Kidney tubule cell (primary cell): Measurements from ENCODE around the gene PARD3.
A peak's percentile ranks its signal among the peaks of the same experiment; 100 is the strongest.
"Not testable (repeated sequence)": the region's sequence is repeated elsewhere in the genome, so short reads cannot be mapped to it uniquely, and the experiment has no call there.

Source experiments
- DNase-seq: peaks from one replicate; pipeline ENCODE4 v3.0.0-alpha.2; 2018; ENCODE audit warnings: low spot score

Gene PARD3

DNA sequence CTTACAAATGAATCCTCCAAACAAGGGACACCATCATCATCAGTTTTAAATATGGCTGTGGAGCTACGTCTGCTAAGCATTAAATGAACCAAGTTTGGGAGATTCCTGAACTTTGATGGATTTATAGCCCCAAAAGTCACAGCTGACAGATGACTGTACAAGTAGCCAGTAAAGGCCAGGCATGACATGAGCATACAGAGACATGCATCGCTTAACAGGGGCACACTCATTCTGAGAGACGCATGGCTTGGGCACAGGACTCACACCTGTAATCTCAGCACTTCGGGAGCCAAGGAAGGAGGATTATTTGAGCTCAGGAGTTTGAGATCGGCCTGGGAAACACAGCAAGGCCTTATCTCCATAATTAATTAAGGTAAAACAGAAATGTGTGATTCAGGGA lies 166.2 kb downstream of the PARD3 start:
- peak; percentile 49 for DNase-seq

DNA sequence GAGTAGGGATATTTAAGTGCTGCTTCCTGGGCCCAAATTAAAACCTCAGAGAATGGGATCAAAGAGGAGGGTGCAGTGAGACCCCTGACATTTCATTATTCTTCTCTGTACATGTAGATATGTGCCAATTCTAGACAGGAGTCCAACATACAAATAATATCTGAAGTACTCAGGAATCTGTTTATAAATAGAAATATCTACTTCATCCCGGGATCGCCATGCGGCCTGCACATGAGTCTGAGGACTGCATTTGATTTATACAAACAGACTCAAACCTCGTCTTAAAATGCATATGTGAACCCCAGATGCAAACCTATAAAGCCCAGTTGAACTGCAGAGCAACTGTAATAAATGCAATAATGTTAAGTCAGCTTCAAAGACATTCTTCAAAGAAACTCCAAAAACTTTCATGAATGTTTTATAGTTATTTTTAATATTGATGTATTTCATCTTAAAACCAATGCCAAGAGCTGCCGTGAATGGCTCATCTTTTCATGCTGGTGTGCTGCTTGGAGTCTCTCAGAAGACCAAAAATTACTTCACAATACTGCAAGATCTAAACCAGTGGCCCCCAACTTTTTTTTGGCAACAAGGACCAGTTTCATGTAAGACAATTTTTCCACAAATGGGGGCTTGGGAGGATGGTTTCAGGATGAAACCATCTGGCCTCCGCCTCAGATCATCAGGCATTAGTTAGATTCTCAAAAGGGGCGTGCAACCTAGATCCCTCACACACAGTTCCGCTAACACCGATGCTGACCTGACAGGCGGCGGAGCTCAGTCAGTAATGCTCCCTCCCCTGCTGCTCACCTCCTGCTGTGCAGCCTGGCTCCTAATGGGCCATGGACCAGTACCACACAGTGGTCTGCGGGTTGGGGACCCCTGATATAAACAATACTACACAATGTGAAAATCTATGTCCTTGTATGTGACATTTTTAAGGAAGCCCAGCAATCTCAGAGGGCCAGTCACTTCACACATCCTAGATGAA lies 166.9 kb downstream of the PARD3 start:
- DNase-seq, result no peak

DNA sequence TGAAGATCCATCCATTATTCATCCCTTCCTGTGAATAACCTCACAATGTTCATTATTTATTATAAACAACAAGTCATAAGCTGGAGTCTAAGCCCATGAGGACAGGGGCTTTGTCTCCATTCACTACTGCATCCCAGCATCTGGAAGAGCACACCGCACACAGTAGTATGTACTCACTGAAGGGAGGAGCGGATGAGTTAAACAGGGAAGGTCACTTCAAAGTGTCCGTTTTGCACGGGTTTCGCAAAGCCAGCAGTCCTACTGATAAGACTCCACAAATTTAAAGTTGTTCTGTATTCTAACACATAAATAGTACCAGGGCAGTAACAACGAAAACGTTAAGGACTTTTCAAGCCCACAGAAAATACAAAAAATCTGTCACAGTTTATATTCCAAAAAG lies 167.9 kb downstream of the PARD3 start:
- DNase-seq, result no peak

DNA sequence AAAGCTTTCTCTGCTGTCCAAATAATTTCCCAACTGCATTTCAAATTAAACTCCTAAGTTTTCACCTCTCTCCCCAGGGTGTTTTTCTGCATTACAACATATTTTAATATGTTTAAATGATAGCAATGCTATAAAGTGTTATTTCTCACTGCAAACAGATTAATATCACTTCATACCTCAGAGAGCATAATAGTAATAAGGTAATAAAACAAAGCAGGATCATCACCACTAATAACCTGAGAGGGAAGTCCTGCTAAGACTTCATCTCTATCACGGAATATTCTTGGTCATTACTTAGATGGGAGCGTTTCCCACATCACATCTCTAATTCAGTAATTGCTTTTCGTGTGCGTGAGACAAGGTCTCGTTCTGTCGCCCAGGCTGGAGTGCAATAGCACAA lies 168.8 kb downstream of the PARD3 start:
- no peak for DNase-seq

DNA sequence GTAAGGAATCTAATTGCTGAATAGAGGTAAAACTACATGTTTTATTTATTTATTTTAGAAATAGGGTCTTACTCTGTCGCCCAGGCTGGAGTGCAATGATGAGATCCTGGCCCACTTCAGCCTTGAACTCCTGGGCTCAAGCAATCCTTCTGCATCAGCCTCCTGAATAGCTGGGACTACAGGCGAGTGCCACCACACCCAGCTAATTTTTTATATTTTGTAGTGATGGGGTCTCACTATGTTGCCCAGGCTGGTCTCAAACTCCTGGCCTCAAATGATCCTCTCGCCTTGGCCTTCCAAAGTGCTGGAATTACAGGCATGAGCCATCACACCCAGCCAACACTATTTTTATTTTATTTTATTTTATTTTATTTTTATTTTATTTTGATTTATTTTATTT lies 170.3 kb downstream of the PARD3 start:
- DNase-seq, result not testable (repeated sequence)

DNA sequence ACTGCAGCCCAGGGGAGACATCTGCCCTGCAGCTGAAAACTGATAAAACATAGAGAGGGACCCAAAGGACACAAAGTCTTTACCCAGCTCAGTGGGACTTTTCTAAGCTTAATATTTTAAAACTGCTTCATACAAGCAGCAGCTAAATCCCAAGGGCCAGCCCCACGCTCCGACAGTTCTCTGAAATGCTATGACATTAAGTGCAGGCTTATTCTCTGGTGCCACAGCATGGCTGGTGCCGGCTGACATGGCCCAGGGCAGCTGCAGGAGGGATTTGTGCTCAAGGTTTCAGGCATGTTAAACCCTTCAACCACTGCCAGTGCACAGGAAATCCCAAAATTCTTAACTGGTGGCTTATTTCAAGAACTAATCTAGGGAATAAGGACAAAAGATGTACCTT lies 170.9 kb downstream of the PARD3 start:
- DNase-seq, result no peak

DNA sequence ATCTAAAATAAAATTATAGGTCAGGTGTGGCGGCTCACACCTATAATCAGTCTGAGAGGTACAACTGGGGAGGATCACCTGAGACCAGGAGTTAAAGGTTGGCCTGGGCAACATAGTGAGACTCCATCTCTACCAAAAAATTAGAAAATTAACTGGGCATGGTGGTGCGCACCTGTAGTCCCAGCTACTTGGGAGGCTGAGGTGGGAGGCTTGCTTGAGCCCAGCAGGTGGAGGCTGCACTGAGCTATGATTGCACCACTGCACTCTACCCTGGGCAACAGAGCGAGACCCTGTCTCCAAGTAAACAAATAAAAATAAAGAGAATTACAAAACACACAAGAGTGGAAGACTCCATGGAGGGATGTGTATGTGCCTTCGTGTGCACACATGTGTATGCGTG lies 171.5 kb downstream of the PARD3 start:
- no peak for DNase-seq

DNA sequence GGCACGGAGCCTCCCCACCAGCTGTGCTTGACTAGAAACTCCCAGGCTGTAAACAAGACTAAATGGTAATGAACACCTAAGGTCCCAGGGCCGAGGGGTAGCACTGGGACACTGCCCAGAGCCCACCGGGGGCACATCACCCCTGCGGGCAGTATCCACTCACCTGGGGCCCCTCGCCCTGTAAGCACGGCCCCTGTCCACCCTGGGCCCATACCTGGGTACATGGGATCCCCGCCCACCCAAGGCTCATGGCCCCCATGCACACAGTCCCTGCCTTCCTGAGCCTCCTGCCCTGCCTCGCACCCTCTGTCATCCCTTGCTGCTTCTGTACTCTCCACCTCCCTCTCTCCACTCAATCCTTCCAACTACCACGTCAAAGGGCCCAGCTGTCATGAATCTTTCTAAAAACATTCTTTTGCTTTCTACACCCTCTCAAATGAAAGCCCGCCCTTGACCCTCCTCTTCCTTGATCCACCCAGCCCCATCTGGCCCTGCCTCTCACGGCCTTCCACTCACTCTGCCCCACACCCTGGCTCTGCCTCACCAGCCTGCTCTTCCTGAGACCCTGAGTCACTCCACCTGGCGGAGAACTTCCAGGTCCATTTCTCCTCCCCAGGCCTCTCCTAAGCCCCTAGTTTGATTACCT lies 173.1 kb downstream of the PARD3 start:
- peak; percentile 42 for DNase-seq

DNA sequence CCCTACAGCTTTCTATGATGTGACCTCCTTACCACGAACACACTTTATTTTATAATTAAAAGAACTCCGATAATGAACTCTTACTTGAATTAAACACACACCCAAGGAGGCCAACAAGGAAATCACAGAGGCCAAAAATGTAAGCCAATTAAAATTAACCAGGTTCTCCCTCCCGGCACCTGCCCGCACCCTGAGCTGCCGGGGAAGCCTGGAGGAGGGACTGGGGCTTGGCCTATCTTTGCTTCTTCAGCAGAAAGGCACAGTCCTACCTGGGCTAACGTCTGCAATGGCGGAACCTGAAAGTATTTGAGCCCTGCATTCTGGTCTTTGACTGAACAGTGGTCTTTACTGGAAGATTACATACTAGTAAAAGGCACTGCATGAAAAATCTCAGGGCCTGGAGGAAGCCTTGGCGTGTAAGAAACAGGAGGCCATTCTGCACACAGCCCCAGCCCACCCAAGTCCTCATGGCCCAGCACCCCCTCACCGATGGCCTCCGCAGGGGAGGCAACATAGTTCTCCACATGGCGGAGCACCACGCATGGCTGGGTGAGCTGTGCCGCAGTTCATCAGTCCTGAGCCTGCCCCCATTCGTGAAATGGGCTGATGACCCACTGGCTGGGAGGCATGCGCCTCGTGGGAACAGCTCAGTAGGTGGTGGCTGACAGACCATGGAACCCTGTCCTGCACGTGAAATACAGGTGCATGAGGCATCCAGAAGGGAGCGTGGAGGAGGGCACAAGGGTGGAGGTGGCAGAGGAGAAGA lies 173.8 kb downstream of the PARD3 start:
- peak; percentile 85 for DNase-seq

DNA sequence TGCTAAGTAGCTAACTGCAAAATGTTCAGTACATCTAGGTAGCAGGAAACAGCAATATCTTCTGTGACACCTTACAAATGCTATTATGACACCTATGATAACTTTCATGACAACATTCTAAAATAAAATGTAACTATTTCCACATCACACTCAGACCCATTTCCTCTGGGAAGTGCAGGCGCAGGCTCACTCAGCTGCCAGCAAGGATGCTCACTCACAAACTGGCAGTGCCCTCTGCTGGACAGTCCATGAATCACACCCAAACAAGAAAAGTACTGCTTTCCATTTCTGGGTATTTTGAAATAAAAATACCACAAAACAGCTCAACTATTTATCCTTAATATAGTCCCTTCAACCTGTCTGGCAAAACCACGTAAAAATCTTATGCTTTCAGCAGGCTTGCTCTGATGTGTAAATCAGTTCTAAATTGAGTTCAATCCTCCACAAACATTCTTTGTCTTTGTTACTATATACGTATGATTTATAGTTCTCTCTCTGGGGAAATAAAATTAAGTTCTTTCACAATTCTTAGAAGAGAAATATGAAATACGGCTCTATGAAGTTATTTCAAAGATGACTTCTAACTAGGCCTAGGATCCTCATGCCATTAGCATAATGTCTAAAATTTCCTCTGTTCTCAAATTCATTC lies 176.6 kb downstream of the PARD3 start:
- DNase-seq, result peak; percentile 80

DNA sequence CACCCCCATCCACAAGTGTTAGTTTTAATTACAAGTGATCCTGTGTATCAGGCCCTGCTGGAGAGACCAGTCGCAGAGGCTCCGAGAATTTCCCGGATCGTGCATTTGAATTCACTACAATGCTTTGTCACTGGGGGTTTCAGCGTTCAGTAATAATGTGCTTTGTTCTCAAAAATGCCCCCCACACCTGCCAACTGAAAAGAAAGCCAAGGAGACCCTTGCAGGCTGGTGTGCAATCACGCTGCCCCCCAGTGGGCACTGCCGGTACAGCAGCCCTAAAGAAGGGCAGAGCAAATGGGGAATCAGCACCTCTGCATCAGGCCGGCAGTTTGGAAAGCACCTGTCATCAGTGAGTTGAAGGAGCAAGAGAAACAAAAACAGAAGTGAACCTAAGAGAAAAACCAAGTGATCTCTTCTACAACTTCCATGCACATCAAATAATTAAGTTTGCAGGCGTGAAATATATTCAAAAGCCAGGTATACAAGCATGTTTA lies 177.6 kb downstream of the PARD3 start:
- DNase-seq, result peak; percentile 56

DNA sequence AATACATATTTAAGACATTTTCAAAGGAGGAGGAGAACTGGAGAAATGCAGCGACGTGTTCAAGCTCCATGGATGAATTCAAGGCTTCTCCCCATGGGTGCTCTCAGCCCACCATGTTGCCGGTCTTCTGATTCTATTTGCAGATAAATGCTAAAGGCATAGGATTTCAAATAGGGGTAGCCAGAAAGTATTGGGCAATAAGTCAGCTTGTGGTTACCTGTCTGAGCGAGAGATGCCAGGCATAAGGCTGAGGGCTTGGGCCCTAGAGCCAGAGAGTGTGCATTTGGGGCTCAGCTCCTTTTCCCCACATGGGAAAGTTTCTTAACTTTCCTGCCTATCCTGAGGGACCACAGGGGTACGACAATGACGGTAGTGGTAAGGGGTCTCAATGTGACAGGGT lies 180.0 kb downstream of the PARD3 start:
- DNase-seq, result no peak

DNA sequence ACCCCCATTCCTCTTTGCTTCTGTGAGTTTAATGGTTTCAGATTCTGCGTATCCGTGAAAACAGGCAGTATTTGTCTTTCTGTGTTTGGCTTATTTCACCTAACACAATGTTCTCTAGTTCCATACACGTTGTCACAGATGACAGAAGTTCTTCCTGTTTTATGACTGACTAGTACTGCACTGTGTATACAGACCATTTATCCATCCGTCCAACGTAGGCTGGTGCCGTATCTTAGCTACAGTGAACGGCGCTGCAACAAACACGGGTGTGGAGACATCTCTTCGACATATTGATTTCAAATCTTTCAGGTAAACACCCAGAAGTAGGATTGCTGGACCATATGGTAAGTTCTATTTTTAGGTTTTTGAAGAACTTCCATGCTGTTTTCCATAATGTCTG lies 181.7 kb downstream of the PARD3 start:
- DNase-seq, result no peak

DNA sequence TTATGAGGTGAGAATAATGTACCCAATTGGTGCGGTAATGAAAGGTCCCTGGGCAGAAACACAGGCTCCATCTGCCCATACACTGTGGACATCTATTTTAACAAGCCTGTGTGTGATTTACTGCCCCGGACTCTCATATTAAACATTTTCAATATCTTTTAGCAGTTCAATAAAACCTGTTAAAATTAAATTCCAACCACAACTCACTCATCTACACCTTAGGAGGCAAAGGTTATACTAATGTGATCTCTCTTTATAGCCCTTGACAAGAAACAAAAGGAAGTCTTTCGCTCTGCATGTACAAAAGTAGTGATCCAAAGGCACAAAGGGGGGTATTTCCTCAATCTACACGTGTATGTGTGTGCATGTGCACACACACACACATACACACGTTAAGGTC lies 186.0 kb downstream of the PARD3 start:
- no peak for DNase-seq

DNA sequence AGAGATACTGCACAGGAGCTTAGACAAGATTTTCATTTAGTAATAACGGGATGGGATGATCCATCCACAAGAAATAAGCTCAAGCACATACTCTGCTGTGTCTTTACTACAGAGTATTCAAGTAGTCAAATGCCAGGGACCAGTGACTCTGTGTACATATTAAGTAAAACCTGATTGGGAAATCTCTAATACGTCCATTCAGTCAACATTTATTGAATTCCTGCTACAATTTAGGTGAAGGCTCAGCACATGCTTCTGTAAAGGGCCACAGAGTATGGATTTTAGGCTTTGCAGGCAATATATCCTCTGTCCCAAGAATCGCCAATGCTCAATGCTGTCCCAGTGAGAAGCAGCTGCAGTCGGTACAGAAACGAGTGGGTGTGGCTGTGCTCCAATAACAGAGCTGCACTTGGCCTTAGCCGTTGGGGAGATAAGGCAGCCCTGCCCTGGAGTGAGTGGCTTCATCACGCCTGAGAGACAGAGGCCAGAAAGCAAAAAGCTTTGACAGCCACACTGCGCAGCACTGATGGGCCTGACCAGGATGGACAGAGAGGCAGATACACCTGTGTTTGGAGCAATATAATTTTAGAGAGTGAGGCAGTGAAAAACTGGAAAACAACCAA lies 186.8 kb downstream of the PARD3 start:
- DNase-seq, result no peak

DNA sequence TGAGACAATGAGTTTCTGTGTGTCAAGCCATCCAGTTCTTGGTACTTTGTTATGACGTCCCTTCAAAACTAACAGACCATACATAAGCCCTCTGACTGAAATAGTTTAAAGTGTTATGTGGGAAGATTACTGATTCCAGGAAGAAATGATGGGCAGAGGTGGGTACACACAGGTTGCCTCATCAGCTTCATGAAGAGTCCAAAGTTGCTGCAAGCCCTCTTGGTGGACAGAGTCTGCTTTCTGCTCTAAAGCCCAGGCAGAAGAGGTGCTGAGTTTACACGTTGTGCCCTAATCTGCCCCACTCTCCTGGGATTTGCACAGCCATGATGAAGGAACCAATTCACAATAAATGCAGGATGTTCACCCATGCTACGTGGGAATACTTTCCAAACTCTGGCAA lies 187.4 kb downstream of the PARD3 start:
- DNase-seq, result no peak

DNA sequence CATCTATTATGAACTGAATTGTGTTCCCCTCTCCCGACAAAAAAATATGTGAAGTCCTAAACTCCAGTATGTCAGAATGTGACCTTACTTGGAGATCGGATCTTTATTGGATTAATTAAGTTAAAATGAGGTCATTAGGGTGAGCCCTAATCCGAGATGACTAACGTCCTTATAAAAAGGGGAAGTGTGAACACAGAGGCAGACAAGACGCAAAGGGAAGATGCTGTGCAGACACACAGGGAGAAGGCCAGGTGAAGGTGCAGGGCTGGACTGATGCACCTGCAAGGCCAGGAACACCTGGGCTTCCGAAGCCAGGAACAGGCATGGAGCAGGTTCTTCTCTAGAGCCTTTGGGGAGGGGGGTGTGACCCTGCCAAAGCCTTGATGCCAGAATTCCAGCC lies 187.8 kb downstream of the PARD3 start:
- DNase-seq, result no peak

DNA sequence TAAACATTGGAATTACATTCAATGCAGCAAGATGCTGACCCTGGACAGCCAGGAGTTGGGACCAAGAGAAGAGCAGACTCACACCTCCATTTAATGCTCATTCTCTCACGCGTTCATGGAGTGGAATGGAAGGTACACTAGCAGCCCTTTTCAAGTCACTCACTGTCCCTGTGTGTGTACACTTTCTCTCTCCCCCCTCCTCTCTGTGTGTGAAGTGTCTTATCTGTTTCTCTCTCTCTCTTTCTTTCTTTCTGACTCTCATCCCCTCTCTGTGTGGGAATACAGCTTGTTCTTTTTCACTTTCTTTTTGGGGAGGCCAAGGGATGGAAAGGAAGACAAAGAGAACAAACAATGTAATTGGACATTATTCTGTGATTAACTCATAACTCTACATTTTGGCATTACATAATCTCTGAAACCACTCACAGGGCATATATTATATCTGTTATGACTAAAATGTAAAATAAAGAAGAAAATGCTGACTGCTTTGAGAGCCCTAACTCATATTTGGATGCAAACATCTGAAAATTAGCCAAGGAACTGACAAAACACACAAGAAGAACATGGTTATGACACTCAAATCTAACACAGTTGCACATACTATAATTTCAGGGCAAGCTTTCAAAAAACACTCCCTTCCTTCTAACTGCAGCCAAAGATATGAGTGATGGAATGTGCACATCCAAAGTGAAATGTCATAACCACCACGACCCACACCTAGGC lies 188.8 kb downstream of the PARD3 start:
- DNase-seq, result no peak

DNA sequence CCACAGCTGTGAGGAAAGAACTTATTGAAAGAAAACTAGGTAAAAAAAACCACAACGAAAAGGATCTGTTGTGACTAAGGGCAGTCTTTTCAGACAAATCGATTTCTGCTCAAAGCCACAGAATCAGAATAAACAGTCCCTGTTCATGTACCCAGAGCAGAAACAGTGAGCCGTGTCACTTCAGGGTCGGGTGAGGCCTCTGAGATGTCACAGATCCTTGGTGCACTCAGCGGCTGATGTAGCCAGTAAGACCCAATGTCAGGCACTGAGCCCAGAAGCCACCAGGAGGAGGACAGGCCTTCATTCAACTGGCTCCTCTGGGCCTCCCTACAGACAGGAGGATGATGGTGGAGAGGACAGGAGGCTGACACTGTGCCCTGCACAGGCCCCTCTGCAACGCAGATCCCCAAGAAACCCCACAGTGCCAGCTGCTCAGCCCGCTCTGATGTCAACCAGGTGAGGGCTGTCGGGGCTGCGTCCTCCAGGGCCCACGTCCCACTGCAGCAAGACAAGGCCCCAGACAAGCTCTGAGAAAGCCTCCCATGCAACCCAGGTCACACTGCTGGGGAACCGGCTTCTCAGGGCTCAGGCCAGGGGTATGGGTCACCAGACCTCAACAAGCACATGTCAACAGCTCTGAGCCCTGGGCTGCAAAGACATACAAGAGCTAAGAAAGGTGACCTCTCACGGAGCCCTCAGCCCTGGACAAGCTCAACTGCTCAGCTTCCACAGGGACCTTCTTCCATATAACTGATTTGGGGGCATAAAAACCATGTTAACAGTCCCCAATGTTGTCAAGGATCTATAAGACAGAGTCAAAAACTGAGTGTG lies 190.6 kb downstream of the PARD3 start:
- no peak for DNase-seq

DNA sequence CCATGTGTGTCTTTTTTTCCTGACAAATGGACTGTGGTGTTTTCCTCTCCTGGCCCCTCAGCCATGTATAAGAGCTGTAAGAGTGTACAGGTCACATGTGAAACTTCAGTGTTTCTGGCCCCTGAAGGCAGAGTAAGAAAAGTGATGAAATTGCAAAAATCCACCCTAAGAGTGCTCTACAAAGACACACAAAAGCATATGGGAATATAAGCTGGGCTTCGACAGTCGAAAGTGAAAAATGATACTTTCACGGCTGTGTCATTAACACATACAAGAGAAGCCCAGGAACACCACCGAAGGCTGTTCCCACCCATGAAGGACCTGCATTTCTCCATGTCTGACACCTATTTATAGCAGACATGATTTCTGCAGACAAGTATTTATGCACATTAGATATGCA lies 192.2 kb downstream of the PARD3 start:
- no peak for DNase-seq
